WTC11 (cell line): ENCODE data around the gene HNRNPM. TPM values are rescaled to one million over a fixed set of nuclear protein-coding genes. Genes with fewer than 3 reads are reported as not detected.

Source experiments
- ATAC-seq: fragments of 200-7000 bp; cut with Tn5 transposase; 2 replicates; pipeline ENCODE4 v1.10.0; 2021; ENCODE audit warnings: mild to moderate bottlenecking, moderate library complexity
- CTCF ChIA-PET: fragments of 300-600 bp; sonication (Branson Sonifier 250); formaldehyde crosslinking; loops from one replicate; lab custom pipeline; 2021; ENCODE audit warnings: antibody characterized with exemption; lab: Charles Lee
- POLR2A ChIA-PET: fragments of 350-600 bp; sonication (Branson Sonifier 250); formaldehyde crosslinking; loops from one replicate; lab custom pipeline; 2021; ENCODE audit warnings: antibody characterized with exemption; lab: Charles Lee
- DNase-seq: peaks from one replicate; pipeline ENCODE4 v3.0.0; 2021; ENCODE audit warnings: low spot score
- H3K27ac Mint-ChIP-seq: 2 replicates; pipeline ENCODE4 v1.8.0; 2021; ENCODE audit warnings: mixed read lengths
- H3K27me3 Mint-ChIP-seq: 2 replicates; pipeline ENCODE4 v1.8.0; 2021; ENCODE audit warnings: low read depth, mild to moderate bottlenecking, moderate library complexity, mixed read lengths
- H3K36me3 Mint-ChIP-seq: 2 replicates; pipeline ENCODE4 v1.8.0; 2021; ENCODE audit warnings: mixed read lengths
- H3K4me1 Mint-ChIP-seq: 2 replicates; pipeline ENCODE4 v1.8.0; 2022; ENCODE audit warnings: mixed read lengths
- H3K4me3 Mint-ChIP-seq: 2 replicates; pipeline ENCODE4 v1.8.0; 2021; ENCODE audit warnings: mild to moderate bottlenecking, moderate library complexity, mixed read lengths
- H3K9me3 Mint-ChIP-seq: 2 replicates; pipeline ENCODE4 v1.8.0; 2021; ENCODE audit warnings: mixed read lengths
- CTCF ChIP-seq: fragments of 200-600 bp; IDR thresholded peaks from 2 replicates; pipeline ENCODE4 v1.8.0; 2022; ENCODE audit warnings: antibody characterized with exemption
- E2F1 ChIP-seq: sonication (generic); formaldehyde crosslinking; IDR thresholded peaks from 2 replicates; pipeline ENCODE4 v1.8.0; 2022; ENCODE audit warnings: mild to moderate bottlenecking, missing genetic modification reagents
- ESRRA ChIP-seq: sonication (generic); formaldehyde crosslinking; IDR thresholded peaks from 2 replicates; pipeline ENCODE4 v1.8.1; 2022; ENCODE audit warnings: mild to moderate bottlenecking, missing genetic modification reagents, borderline replicate concordance
- FOXJ3 ChIP-seq: sonication (generic); formaldehyde crosslinking; IDR thresholded peaks from 2 replicates; pipeline ENCODE4 v1.9.0; 2021; ENCODE audit warnings: missing genetic modification reagents, mild to moderate bottlenecking, borderline replicate concordance
- FOXK1 ChIP-seq: sonication (generic); formaldehyde crosslinking; IDR thresholded peaks from 2 replicates; pipeline ENCODE4 v1.8.0; 2022; ENCODE audit warnings: mild to moderate bottlenecking, moderate library complexity, missing genetic modification reagents
- JUN ChIP-seq: sonication (generic); formaldehyde crosslinking; IDR thresholded peaks from 2 replicates; pipeline ENCODE4 v1.8.0; 2023; ENCODE audit warnings: mild to moderate bottlenecking, missing genetic modification reagents
- NFATC4 ChIP-seq: fragments of 250-450 bp; sonication (Bioruptor Pico); IDR thresholded peaks from 2 replicates; pipeline ENCODE4 v1.9.0; 2021; ENCODE audit warnings: mild to moderate bottlenecking
- NFE2L1 ChIP-seq: sonication (generic); formaldehyde crosslinking; IDR thresholded peaks from 2 replicates; pipeline ENCODE4 v1.8.1; 2023; ENCODE audit warnings: missing genetic modification reagents
- SMAD3 ChIP-seq: sonication (generic); formaldehyde crosslinking; IDR thresholded peaks from 2 replicates; pipeline ENCODE4 v1.8.0; 2022; ENCODE audit warnings: missing genetic modification reagents, mild to moderate bottlenecking, borderline replicate concordance
- TCF7 ChIP-seq: sonication (generic); formaldehyde crosslinking; IDR thresholded peaks from 2 replicates; pipeline ENCODE4 v1.8.0; 2022; ENCODE audit warnings: mild to moderate bottlenecking, low read depth, missing genetic modification reagents, moderate library complexity
- TP53 ChIP-seq: sonication (generic); formaldehyde crosslinking; IDR thresholded peaks from 2 replicates; pipeline ENCODE4 v1.8.1; 2023; ENCODE audit warnings: mild to moderate bottlenecking, missing genetic modification reagents
- ZNF219 ChIP-seq: sonication (generic); formaldehyde crosslinking; IDR thresholded peaks from 2 replicates; pipeline ENCODE4 v1.8.0; 2023; ENCODE audit warnings: missing genetic modification reagents, mild to moderate bottlenecking, borderline replicate concordance
- ZNF425 ChIP-seq: fragments of 250-450 bp; sonication (Bioruptor Pico); conservative IDR thresholded peaks from 2 replicates; pipeline ENCODE4 v1.9.0; 2021; ENCODE audit warnings: mild to moderate bottlenecking
- total RNA-seq: library from RNA; stranded (reverse); gene quantifications from 3 replicates; pipeline ENCODE4 v1.2.3, GENCODE V29; 2021
- TF ChIP-seq, protein P1 (sequence below): sonication (generic); formaldehyde crosslinking; IDR thresholded peaks from 2 replicates; pipeline ENCODE4 v1.8.0; 2022; ENCODE audit warnings: mild to moderate bottlenecking, missing genetic modification reagents
- TF ChIP-seq, protein P2 (sequence below): sonication (generic); formaldehyde crosslinking; IDR thresholded peaks from 2 replicates; pipeline ENCODE4 v1.8.0; 2023; ENCODE audit warnings: missing genetic modification reagents, mild to moderate bottlenecking, borderline replicate concordance
- TF ChIP-seq, protein P3 (sequence below): sonication (generic); formaldehyde crosslinking; IDR thresholded peaks from 2 replicates; pipeline ENCODE4 v1.8.1; 2022; ENCODE audit warnings: missing genetic modification reagents, borderline replicate concordance

HNRNPM gene
- total RNA-seq, 1 experiment from 2014 or later, result 416 TPM

- no peak for TF ChIP-seq E2F1 (CRISPR knock-in tag)
- TF ChIP-seq FOXJ3 (CRISPR knock-in tag), result no peak
- no peak for TF ChIP-seq JUN (CRISPR knock-in tag)
- TF ChIP-seq, all 79 proteins: peak for 0
Observed at GRCh38 chr19:8446061-8446709, 1.4 kb downstream of the HNRNPM start (continued).

- no peaks in the 10 kb centered on the region for H3K9me3 Mint-ChIP-seq
- ATAC-seq (peak; percentile 54), DNase-seq (no peak)
- CTCF ChIA-PET, result interaction anchor here (1.0 to 4.9 kb wide), 9 partner anchors 26 to 131 kb away, joined by 3 to 38 read pairs (median 4); partner anchors contain the start of gene MARCHF2
- no peaks in the 10 kb centered on the region for H3K27me3 Mint-ChIP-seq
- peak overlapping the region; percentile 92 for H3K27ac Mint-ChIP-seq
- H3K4me3 Mint-ChIP-seq, result peak overlapping the region; percentile 51
- H3K4me1 Mint-ChIP-seq, result peaks cover 80% of the 10 kb centered on the region
- TF ChIP-seq FOXK1 (CRISPR knock-in tag) (peak; percentile 35; the same call in 1 of the 2 replicates), SMAD3 (CRISPR knock-in tag) (no peak), ZNF219 (CRISPR knock-in tag) (no peak)
- POLR2A ChIA-PET, result interaction anchor here (0.5 kb wide), 1 partner anchor 61 kb away, joined by 5 read pairs; no protein-coding TSS in a partner anchor
- H3K36me3 Mint-ChIP-seq, result peaks cover 31% of the 10 kb centered on the region
Observed at GRCh38 chr19:8449830-8450229, 5.1 kb downstream of the HNRNPM start.

GRCh38 chr19:8451377-8451776 is 6.6 kb downstream of the HNRNPM start:
- POLR2A ChIA-PET, result no interaction called here
- no peak for ATAC-seq
- H3K27ac Mint-ChIP-seq, result peak overlapping the region; percentile 93
- no peaks in the 10 kb centered on the region for H3K9me3 Mint-ChIP-seq
- H3K4me1 Mint-ChIP-seq, result peaks cover 89% of the 10 kb centered on the region
- peak overlapping the region; percentile 46 for H3K4me3 Mint-ChIP-seq
- no peak for DNase-seq
- peaks cover 36% of the 10 kb centered on the region for H3K36me3 Mint-ChIP-seq
- H3K27me3 Mint-ChIP-seq, result no peaks in the 10 kb centered on the region
- CTCF ChIA-PET, result interaction anchor here (1.8 to 2.1 kb wide), 2 partner anchors 38 to 98 kb away, joined by 7 read pairs; partner anchors contain the start of gene MARCHF2
- no peak for TF ChIP-seq FOXK1 (CRISPR knock-in tag)
- TF ChIP-seq TCF7 (CRISPR knock-in tag), result no peak
- TF ChIP-seq ZNF425, result no peak
- TF ChIP-seq CTCF, result no peak
- no peak for TF ChIP-seq NFATC4 (CRISPR knock-in tag)
- no peak for TF ChIP-seq NFE2L1
- TF ChIP-seq, protein P1, sequence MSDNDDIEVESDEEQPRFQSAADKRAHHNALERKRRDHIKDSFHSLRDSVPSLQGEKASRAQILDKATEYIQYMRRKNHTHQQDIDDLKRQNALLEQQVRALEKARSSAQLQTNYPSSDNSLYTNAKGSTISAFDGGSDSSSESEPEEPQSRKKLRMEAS (CRISPR knock-in tag), result no peak
- TF ChIP-seq SMAD3 (CRISPR knock-in tag), result no peak
- TF ChIP-seq, protein P2, sequence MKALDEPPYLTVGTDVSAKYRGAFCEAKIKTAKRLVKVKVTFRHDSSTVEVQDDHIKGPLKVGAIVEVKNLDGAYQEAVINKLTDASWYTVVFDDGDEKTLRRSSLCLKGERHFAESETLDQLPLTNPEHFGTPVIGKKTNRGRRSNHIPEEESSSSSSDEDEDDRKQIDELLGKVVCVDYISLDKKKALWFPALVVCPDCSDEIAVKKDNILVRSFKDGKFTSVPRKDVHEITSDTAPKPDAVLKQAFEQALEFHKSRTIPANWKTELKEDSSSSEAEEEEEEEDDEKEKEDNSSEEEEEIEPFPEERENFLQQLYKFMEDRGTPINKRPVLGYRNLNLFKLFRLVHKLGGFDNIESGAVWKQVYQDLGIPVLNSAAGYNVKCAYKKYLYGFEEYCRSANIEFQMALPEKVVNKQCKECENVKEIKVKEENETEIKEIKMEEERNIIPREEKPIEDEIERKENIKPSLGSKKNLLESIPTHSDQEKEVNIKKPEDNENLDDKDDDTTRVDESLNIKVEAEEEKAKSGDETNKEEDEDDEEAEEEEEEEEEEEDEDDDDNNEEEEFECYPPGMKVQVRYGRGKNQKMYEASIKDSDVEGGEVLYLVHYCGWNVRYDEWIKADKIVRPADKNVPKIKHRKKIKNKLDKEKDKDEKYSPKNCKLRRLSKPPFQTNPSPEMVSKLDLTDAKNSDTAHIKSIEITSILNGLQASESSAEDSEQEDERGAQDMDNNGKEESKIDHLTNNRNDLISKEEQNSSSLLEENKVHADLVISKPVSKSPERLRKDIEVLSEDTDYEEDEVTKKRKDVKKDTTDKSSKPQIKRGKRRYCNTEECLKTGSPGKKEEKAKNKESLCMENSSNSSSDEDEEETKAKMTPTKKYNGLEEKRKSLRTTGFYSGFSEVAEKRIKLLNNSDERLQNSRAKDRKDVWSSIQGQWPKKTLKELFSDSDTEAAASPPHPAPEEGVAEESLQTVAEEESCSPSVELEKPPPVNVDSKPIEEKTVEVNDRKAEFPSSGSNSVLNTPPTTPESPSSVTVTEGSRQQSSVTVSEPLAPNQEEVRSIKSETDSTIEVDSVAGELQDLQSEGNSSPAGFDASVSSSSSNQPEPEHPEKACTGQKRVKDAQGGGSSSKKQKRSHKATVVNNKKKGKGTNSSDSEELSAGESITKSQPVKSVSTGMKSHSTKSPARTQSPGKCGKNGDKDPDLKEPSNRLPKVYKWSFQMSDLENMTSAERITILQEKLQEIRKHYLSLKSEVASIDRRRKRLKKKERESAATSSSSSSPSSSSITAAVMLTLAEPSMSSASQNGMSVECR (CRISPR knock-in tag), result no peak
- TF ChIP-seq TP53, result no peak
- TF ChIP-seq, protein P3, sequence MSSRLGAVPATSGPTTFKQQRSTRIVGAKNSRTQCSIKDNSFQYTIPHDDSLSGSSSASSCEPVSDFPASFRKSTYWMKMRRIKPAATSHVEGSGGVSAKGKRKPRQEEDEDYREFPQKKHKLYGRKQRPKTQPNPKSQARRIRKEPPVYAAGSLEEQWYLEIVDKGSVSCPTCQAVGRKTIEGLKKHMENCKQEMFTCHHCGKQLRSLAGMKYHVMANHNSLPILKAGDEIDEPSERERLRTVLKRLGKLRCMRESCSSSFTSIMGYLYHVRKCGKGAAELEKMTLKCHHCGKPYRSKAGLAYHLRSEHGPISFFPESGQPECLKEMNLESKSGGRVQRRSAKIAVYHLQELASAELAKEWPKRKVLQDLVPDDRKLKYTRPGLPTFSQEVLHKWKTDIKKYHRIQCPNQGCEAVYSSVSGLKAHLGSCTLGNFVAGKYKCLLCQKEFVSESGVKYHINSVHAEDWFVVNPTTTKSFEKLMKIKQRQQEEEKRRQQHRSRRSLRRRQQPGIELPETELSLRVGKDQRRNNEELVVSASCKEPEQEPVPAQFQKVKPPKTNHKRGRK (CRISPR knock-in tag), result no peak
- no peak for TF ChIP-seq ESRRA
